Endothelial cell of umbilical vein (primary cell): ENCODE measurements around the gene SKI. TPM values are rescaled to one million over a fixed set of nuclear protein-coding genes. Genes with fewer than 3 reads are reported as not detected.

Source experiments
- BruUV-seq: library from RNA; stranded (reverse); fragments of 400-500 nt; replicated peaks from 2 replicates; lab custom pipeline; 2021; lab: Mats Ljungman, UMichigan
- CTCF ChIA-PET: fragments of 300-600, 350-600 bp; sonication (Branson Sonifier 250); formaldehyde crosslinking; loops from one replicate; lab custom pipeline; 2021; ENCODE audit warnings: antibody characterized with exemption, inconsistent platforms; lab: Charles Lee
- POLR2A ChIA-PET: fragments of 300-600, 350-600 bp; sonication (Branson Sonifier 250); formaldehyde crosslinking; loops from one replicate; lab custom pipeline; 2021; ENCODE audit warnings: antibody characterized with exemption, inconsistent platforms; lab: Charles Lee
- DNase-seq: peaks from one replicate; pipeline ENCODE4 v3.0.0-alpha.2; 2011; ENCODE audit warnings: low read depth, low spot score
- FAIRE-seq: peaks from 2 replicates; lab custom pipeline; 2011; peaks lifted over from hg19 to GRCh38; lab: Jason Lieb, UNC
- H2AFZ ChIP-seq: 2 replicates; pipeline ENCODE4 v1.6.0; 2012; ENCODE audit warnings: low read depth, low read length, control low read depth, inconsistent platforms
- H3K27ac ChIP-seq: 2 replicates; pipeline ENCODE4 v1.5.1; 2011; ENCODE audit warnings: low read depth, mild to moderate bottlenecking, control low read depth, low read length, moderate library complexity; ENCODE audit not compliant: insufficient read depth
- H3K27me3 ChIP-seq, 2 experiments: 2 replicates each; pipeline versions ENCODE4 v1.6.0 to v1.6.1; 2011; ENCODE audit warnings: low read length in 2 of 2, mixed read lengths in 1 of 2; ENCODE audit not compliant: control insufficient read depth in 2 of 2, insufficient read depth in 2 of 2
- H3K36me3 ChIP-seq, 2 experiments: 2 replicates in 1 of 2; 3 replicates in 1 of 2; pipeline ENCODE4 v1.5.1; 2011; ENCODE audit warnings: low read length in 2 of 2, mild to moderate bottlenecking in 1 of 2, moderate library complexity in 1 of 2; ENCODE audit not compliant: control insufficient read depth in 2 of 2, insufficient read depth in 2 of 2; ENCODE audit errors: extremely low read depth in 1 of 2
- H3K4me1 ChIP-seq: 3 replicates; pipeline ENCODE4 v1.5.1; 2011; ENCODE audit warnings: mild to moderate bottlenecking, low read length; ENCODE audit not compliant: control insufficient read depth, insufficient read depth; ENCODE audit errors: extremely low read depth
- H3K4me2 ChIP-seq: 2 replicates; pipeline ENCODE4 v1.6.1; 2011; ENCODE audit warnings: low read length, control low read depth, mixed read lengths; ENCODE audit not compliant: insufficient read depth
- H3K4me3 ChIP-seq, 3 experiments: fragments of 200-600 bp in 1 of 3; sonication (generic), shearing (Covaris generic) in 1 of 3; replicated peaks in 1 of 3; 2 replicates each; pipeline ENCODE4 v1.5.1; 2011 to 2016; ENCODE audit warnings: control low read depth in 3 of 3, low read length in 3 of 3, mild to moderate bottlenecking in 2 of 3, inconsistent platforms in 1 of 3, low read depth in 1 of 3, moderate library complexity in 1 of 3; ENCODE audit not compliant: insufficient read depth in 1 of 3
- H3K79me2 ChIP-seq: 2 replicates; pipeline ENCODE4 v1.6.0; 2012; ENCODE audit warnings: low read length, inconsistent platforms; ENCODE audit not compliant: control insufficient read depth, insufficient read depth
- H3K9ac ChIP-seq: replicated peaks from 2 replicates; pipeline ENCODE3; 2011; ENCODE audit warnings: low read length, control low read depth; ENCODE audit not compliant: insufficient read depth; ENCODE audit errors: extremely low read depth
- H3K9me1 ChIP-seq: replicated peaks from 3 replicates; pipeline ENCODE4 v1.6.0; 2011; ENCODE audit warnings: mild to moderate bottlenecking, low read length; ENCODE audit not compliant: control insufficient read depth, insufficient read depth; ENCODE audit errors: extremely low read depth
- H3K9me3 ChIP-seq: replicated peaks from 2 replicates; pipeline ENCODE4 v1.5.1; 2012; ENCODE audit warnings: low read length, inconsistent platforms; ENCODE audit not compliant: control insufficient read depth, insufficient read depth
- H4K20me1 ChIP-seq: replicated peaks from 2 replicates; pipeline ENCODE3; 2011; ENCODE audit warnings: mild to moderate bottlenecking, low read length; ENCODE audit not compliant: control insufficient read depth, insufficient read depth; ENCODE audit errors: extremely low read depth
- EZH2 ChIP-seq: IDR thresholded peaks from 2 replicates; pipeline ENCODE4 v1.6.1; 2012; ENCODE audit warnings: borderline replicate concordance, low read depth, mild to moderate bottlenecking, moderate library complexity, low read length, inconsistent platforms; ENCODE audit not compliant: severe bottlenecking
- FOS ChIP-seq: IDR thresholded peaks from 2 replicates; pipeline ENCODE4 v1.6.1; 2011; ENCODE audit warnings: mild to moderate bottlenecking, low read length, moderate library complexity, borderline replicate concordance; ENCODE audit not compliant: insufficient read depth
- GATA2 ChIP-seq: IDR thresholded peaks from 2 replicates; pipeline ENCODE4 v1.7.0; 2011; ENCODE audit warnings: low read depth, mild to moderate bottlenecking, moderate library complexity, mixed read lengths, low read length; ENCODE audit not compliant: insufficient read length, insufficient read depth
- JUN ChIP-seq: IDR thresholded peaks from 2 replicates; pipeline ENCODE4 v1.6.1; 2011; ENCODE audit warnings: borderline replicate concordance, low read depth; ENCODE audit not compliant: insufficient read length, insufficient read depth
- MAX ChIP-seq: IDR thresholded peaks from 2 replicates; pipeline ENCODE4 v1.6.1; 2011; ENCODE audit not compliant: insufficient read depth, insufficient read length
- MYC ChIP-seq: IDR thresholded peaks from one replicate; pipeline ENCODE4 v1.6.1; 2011; ENCODE audit warnings: mild to moderate bottlenecking, low read depth, low read length
- POLR2A ChIP-seq: IDR thresholded peaks from 2 replicates; pipeline ENCODE4 v1.6.1; 2012; ENCODE audit warnings: low read depth, mild to moderate bottlenecking, control low read depth, low read length
- POLR2AphosphoS5 ChIP-seq: IDR thresholded peaks from 2 replicates; pipeline ENCODE4 v1.6.1; 2012; ENCODE audit warnings: low read depth, mild to moderate bottlenecking, control low read depth, low read length, moderate library complexity; ENCODE audit not compliant: insufficient read depth
- dilution Hi-C: fragments of 300-500 bp; cut with MboI; formaldehyde crosslinking; loops from one replicate; pipeline ENCODE4 v1.15.0; 2019; ENCODE audit warnings: low sequenced_read_pairs; ENCODE audit not compliant: extremely low pct_ligation_motif_present
- intact Hi-C: fragments of 100-400 bp; cut with micrococcal nuclease; formaldehyde crosslinking; loops from one replicate; pipeline ENCODE4 v1.10.0; 2022
- polyA plus RNA-seq, 4 experiments: library from polyadenylated mRNA; depleted of rRNA in 3 of 4; stranded (reverse) in 3 of 4; unstranded in 1 of 4; fragments of >200 nt; gene quantifications; 2 replicates each; pipeline versions ENCODE4 v1.2.1 to v1.2.3, GENCODE V29; 2011 to 2012; ENCODE audit warnings: missing spikeins in 1 of 4
- total RNA-seq: library from RNA; stranded (reverse); gene quantifications from 2 replicates; pipeline ENCODE4 v1.2.3, GENCODE V29; 2021
- TF ChIP-seq, protein P1 (sequence below), 2 donors: IDR thresholded peaks; 1 replicate in 1 of 2; 2 replicates in 1 of 2; pipeline ENCODE4 v1.5.1; 2011; ENCODE audit warnings: low read length in 2 of 2, mild to moderate bottlenecking in 2 of 2, moderate library complexity in 2 of 2, control low read depth in 1 of 2, inconsistent platforms in 1 of 2, low read depth in 1 of 2; ENCODE audit not compliant: insufficient read depth in 1 of 2; ENCODE audit errors: extremely low read depth in 1 of 2

The SKI gene
- total and polyA plus RNA-seq, 2 donors (not counting 3 experiments of a cell fraction or from before 2014, with no cell fraction given), result 11.6 to 80.3 TPM

- DNase-seq (no peak), FAIRE-seq (no peak)
- Histone ChIP-seq H3K27me3 (no peaks in the 10 kb centered on the region), H2AFZ (no peak overlapping the region), H4K20me1 (no peaks in the 10 kb centered on the region), H3K9me1 (no peaks in the 10 kb centered on the region), H3K4me1 (peaks cover 8% of the 10 kb centered on the region), H3K4me3 (no peak overlapping the region), H3K9me3 (no peaks in the 10 kb centered on the region), H3K9ac (no peak overlapping the region), H3K36me3 (no peaks in the 10 kb centered on the region), H3K79me2 (peaks cover 96% of the 10 kb centered on the region), H3K27ac (no peak overlapping the region), H3K4me2 (no peak overlapping the region)
- ChIA-PET CTCF (no interaction called here), POLR2A (no interaction called here)
- no TSS peak for BruUV-seq
- TF ChIP-seq POLR2AphosphoS5, result no peak
- TF ChIP-seq MAX, result no peak
- no peak for TF ChIP-seq GATA2
- TF ChIP-seq JUN, result no peak
- TF ChIP-seq FOS, result no peak
- TF ChIP-seq POLR2A, result no peak
- TF ChIP-seq EZH2, result no peak
- TF ChIP-seq, protein P1, sequence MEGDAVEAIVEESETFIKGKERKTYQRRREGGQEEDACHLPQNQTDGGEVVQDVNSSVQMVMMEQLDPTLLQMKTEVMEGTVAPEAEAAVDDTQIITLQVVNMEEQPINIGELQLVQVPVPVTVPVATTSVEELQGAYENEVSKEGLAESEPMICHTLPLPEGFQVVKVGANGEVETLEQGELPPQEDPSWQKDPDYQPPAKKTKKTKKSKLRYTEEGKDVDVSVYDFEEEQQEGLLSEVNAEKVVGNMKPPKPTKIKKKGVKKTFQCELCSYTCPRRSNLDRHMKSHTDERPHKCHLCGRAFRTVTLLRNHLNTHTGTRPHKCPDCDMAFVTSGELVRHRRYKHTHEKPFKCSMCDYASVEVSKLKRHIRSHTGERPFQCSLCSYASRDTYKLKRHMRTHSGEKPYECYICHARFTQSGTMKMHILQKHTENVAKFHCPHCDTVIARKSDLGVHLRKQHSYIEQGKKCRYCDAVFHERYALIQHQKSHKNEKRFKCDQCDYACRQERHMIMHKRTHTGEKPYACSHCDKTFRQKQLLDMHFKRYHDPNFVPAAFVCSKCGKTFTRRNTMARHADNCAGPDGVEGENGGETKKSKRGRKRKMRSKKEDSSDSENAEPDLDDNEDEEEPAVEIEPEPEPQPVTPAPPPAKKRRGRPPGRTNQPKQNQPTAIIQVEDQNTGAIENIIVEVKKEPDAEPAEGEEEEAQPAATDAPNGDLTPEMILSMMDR (IDR thresholded peaks at IDR 0.05; ENCODE audit: extremely low read depth in 1 of 2, insufficient read depth in 1 of 2, low read depth in 1 of 2, low read length in 2 of 2), result no peak
- TF ChIP-seq MYC, result no peak
- intact Hi-C loops (no loop called here), dilution Hi-C loops (no loop called here)
Observed at GRCh38 chr1:2271841-2272655, 43.9 kb downstream of the SKI start.
